NCI-H460 (cell line): Measurements from ENCODE around the gene STAG1. TPM values are rescaled to one million over a fixed set of nuclear protein-coding genes. Genes with fewer than 3 reads are reported as not detected.
"Not testable (repeated sequence)": the region's sequence is repeated elsewhere in the genome, so short reads cannot be mapped to it uniquely, and the experiment has no call there.

Experiments
- DNase-seq: peaks from one replicate; pipeline ENCODE4 v3.0.0-alpha.2; 2016; ENCODE audit warnings: low read depth; ENCODE audit errors: extremely low read depth
- total RNA-seq: library from RNA; depleted of rRNA; stranded (reverse); fragments of >200 nt; shearing (Covaris generic); gene quantifications from 2 replicates; pipeline ENCODE4 v1.2.3, GENCODE V29; 2014

The STAG1 gene
- total RNA-seq, 1 experiment from 2014 or later: 27.3 TPM

GRCh38 chr3:136350132-136350531 lies 402.0 kb downstream of the STAG1 start:
- no peak for DNase-seq

DNA sequence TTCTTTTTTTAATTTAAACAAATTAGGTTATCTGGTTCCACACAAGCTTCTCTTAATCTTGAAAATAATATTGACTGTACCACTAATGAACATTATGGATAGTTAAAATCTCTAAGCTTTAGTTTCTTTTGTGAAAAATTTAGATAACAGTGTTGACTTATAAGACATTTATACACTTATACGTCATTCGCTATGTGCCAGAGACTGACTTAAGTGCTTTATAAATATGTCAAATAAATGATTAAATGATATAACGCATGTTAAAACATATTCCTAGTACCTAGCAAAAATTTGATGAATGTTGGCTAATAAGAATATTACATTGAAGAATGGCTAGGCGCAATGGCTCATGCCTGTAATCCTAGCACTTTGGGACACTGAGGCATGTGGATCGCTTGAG lies 405.7 kb downstream of the STAG1 start:
- DNase-seq: no peak

DNA sequence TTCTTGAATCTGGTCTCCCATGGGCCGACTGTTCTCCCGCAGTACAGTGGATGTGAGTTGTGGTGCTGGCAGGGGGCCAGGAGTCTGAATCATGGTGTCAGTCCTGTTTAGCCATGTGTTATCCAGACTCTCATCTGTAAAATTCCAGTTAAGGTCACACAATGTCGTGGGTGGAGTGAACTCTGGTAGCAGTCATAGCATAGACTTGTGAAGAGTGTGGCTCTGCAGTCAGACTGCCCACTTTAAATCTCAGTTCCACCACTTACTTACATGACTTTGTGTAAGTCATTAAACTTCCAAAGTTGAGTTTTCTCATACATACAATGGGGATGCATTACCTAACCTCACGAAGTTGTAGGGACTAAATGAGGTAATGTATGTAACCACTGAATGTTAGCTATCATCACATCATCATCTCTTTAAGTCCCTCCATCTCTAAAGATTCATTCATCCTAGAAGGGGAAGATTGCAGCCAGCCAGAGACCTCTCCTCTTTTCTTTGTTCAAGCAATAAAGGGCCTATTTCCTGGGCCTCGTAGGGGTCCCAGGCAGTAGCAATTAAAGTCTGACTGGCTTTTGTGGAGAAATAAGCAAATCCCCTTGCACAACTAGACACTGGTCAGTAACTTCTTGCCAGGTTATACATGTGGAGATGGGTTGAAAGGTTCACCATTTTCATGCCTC lies 408.2 kb downstream of the STAG1 start:
- peak; percentile 43 for DNase-seq

GRCh38 chr3:136343446-136343845 lies 408.7 kb downstream of the STAG1 start:
- no peak for DNase-seq

GRCh38 chr3:136336329-136337100 lies 415.7 kb downstream of the STAG1 start:
- DNase-seq: no peak

GRCh38 chr3:136334726-136335125 lies 417.5 kb downstream of the STAG1 start:
- not testable (repeated sequence) for DNase-seq

DNA sequence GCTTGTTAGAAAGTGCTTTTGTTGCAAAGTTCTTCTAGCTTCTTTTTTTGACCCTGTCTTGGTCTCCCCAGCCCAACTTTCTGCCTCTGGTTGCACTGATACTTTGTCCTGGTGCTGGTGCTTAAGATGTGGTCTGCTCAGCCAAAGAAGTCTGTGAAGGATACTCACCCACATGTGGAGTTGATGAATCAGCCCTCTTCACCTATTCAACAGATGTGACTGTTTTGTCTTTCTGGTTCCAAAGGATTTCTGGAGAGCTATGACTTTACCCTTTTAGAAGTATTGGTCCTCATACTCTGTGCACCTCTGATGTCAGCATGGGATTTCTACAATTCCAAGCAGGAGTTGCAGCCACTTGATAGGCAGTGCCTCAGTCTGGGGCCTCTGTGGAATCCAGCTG lies 418.0 kb downstream of the STAG1 start:
- no peak for DNase-seq

GRCh38 chr3:136332776-136333175 lies 419.4 kb downstream of the STAG1 start:
- no peak for DNase-seq

- no peak for DNase-seq
Measured at GRCh38 chr3:136332302-136332701, 419.9 kb downstream of the STAG1 start.

GRCh38 chr3:136330900-136331299 lies 421.3 kb downstream of the STAG1 start:
- no peak for DNase-seq

GRCh38 chr3:136329593-136329992 lies 422.6 kb downstream of the STAG1 start:
- DNase-seq: no peak

- no peak for DNase-seq
Measured at GRCh38 chr3:136327671-136328070, 424.5 kb downstream of the STAG1 start.

DNA sequence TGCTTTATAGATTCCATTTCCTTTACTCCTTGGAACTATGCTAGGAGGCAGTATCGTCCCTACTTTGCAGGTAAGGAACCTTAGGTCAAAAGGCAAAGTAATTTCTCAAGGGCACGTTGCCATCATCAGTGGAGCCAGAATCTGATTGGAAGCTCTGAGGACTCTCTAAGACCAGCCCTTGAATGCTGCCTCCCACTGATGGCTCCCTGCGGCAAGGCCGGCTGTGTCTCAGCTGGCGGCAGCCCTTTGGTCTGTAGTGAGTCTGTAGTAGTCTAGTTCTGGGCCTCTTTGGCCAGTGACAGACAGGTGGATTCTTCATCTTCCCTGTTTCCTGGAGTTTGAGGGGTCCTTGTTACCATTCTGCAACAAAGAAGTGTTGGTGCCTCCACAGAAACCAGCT lies 425.9 kb downstream of the STAG1 start:
- no peak for DNase-seq

- DNase-seq: no peak
Measured at GRCh38 chr3:136311968-136312367, 440.2 kb downstream of the STAG1 start.

GRCh38 chr3:136311261-136311660 lies 440.9 kb downstream of the STAG1 start:
- DNase-seq: no peak

- no peak for DNase-seq
Measured at GRCh38 chr3:136305879-136306278, 446.3 kb downstream of the STAG1 start.

GRCh38 chr3:136300444-136300843 lies 451.7 kb downstream of the STAG1 start:
- DNase-seq: no peak

DNA sequence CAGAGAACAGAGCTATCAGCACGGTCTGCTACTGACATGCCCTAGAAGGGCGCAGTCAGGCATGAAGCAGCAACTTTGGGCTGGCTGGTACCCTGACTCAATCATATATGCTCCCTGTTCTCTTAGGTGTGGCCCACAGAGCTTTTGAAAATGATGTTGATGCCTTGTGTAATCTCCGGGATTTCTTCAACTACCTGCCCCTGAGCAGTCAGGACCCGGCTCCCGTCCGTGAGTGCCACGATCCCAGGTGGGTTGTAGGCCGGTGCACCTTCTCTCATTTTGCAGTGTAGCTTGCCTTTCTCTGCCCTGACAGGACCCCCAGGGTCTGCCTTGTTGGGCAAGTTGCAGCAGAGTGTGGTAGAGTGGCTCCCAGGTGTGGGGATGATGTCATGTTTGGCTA lies 454.4 kb downstream of the STAG1 start:
- DNase-seq: no peak

DNA sequence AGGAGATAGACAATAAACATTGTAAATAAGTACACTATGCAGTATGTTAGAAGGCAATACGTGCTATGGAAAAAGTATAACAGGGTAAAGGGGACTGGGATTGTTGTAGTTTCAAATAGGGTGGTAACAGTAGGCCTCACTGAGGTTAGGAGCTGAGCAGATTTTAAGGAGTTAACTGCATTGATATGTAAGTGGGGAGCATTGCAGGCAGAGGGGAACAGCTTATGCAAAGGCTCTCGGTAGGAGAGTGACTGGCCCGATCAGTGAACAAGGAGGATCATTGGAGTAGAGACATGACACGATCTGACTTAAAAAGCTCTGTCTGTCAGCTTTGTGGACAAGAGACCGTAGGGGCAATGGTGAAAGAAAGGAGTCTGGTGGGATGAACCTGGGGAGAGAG lies 455.2 kb downstream of the STAG1 start:
- DNase-seq: no peak

DNA sequence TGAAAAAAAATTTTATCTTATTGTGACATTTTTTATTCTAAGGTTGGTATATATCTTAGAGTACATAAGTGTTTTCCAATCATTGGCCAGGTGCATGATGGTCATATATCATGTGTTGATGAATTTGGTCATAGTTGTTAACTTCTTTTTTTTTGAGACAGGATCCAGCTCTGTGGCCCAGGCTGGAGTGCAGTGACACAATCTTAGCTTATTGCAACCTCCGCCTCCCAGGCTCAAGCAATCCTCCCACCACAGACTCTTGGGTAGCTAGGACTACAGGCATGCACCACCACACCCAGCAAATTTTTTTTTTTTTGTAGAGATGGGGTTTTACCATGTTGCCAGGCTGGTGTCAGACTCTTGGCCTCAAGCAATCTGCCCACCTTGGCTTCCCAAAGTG lies 458.0 kb downstream of the STAG1 start:
- DNase-seq: no peak

DNA sequence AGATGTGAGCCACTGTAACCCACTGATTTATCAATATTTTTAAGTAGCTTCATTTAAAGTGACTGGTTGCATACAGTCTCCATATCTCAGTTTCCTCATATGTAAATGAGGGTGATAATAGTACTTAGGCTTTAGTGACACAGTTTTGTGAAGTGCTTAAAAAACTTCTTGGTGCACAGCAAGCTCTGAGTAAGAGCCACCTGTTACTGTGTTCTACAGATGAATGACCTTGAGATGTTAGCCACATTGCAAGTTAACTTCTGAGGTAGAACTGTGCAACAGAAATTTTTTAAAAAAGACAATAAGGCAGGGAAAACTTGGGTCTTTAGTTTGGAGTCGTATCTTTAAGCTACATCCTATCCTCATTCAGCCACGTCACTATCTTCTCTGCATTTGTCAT lies 458.9 kb downstream of the STAG1 start:
- DNase-seq: no peak

DNA sequence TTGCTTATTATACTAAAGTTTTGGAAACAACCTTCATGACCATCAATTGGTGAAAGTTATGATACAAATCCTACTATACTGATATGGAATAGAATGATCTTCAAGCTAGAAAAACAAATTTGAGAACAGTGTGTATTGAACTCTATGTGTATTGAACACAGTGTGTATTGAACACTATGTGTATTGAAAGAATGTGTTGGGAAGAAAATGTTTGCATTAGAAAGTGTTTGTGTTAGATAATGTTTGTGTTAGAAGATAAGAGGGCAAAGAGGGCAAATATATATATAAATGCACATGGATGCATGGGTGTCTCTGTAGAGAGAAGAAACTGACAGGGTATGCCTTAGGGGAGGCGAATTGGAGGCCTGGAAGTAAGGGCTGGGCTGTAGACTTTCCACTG lies 459.7 kb downstream of the STAG1 start:
- DNase-seq: no peak
